Activated naive CD4-positive, alpha-beta T cell treated with anti-CD3 and anti-CD28 coated beads, Interleukin-2, amount 50 U/mL, for 24 hours (primary cell): ENCODE data around the gene LCN15.
"Not testable (repeated sequence)": the region's sequence is repeated elsewhere in the genome, so short reads cannot be mapped to it uniquely, and the experiment has no call there.

Experiments used
- H3K27ac Mint-ChIP-seq: one replicate; pipeline ENCODE4 v1.8.0; 2021; ENCODE audit warnings: mild to moderate bottlenecking, mixed read lengths
- H3K27me3 Mint-ChIP-seq: one replicate; pipeline ENCODE4 v1.8.0; 2021; ENCODE audit warnings: mixed read lengths
- H3K36me3 Mint-ChIP-seq: one replicate; pipeline ENCODE4 v1.8.0; 2021; ENCODE audit warnings: mixed read lengths
- H3K4me1 Mint-ChIP-seq: one replicate; pipeline ENCODE4 v1.8.0; 2021; ENCODE audit warnings: mixed read lengths
- H3K4me3 Mint-ChIP-seq: one replicate; pipeline ENCODE4 v1.8.0; 2021; ENCODE audit warnings: mild to moderate bottlenecking, mixed read lengths
- H3K9me3 Mint-ChIP-seq: one replicate; pipeline ENCODE4 v1.8.0; 2021; ENCODE audit warnings: mixed read lengths

The LCN15 gene

GRCh38 chr9:136787690-136788400, 23.5 kb upstream of the LCN15 start:
- no peaks in the 10 kb centered on the region for H3K36me3 Mint-ChIP-seq
- peak overlapping the region; percentile 70 for H3K27ac Mint-ChIP-seq
- H3K4me1 Mint-ChIP-seq: peaks cover 22% of the 10 kb centered on the region
- H3K4me3 Mint-ChIP-seq: no peak overlapping the region
- no peaks in the 10 kb centered on the region for H3K27me3 Mint-ChIP-seq
- no peaks in the 10 kb centered on the region for H3K9me3 Mint-ChIP-seq

- H3K27me3 Mint-ChIP-seq, H3K27ac Mint-ChIP-seq, H3K4me3 Mint-ChIP-seq, H3K9me3 Mint-ChIP-seq, H3K36me3 Mint-ChIP-seq: not testable (repeated sequence)
- peaks cover 18% of the 10 kb centered on the region for H3K4me1 Mint-ChIP-seq
Observed at GRCh38 chr9:136786983-136787382, 22.7 kb upstream of the LCN15 start.

- H3K4me1 Mint-ChIP-seq: peaks cover 16% of the 10 kb centered on the region
- H3K4me3 Mint-ChIP-seq: no peak overlapping the region
- H3K27me3 Mint-ChIP-seq: no peaks in the 10 kb centered on the region
- H3K27ac Mint-ChIP-seq: no peak overlapping the region
- H3K36me3 Mint-ChIP-seq: no peaks in the 10 kb centered on the region
- no peaks in the 10 kb centered on the region for H3K9me3 Mint-ChIP-seq
Observed at GRCh38 chr9:136786451-136786850, 22.1 kb upstream of the LCN15 start.

GRCh38 chr9:136785565-136786355, 21.4 kb upstream of the LCN15 start:
- H3K36me3 Mint-ChIP-seq, H3K27ac Mint-ChIP-seq, H3K4me3 Mint-ChIP-seq, H3K27me3 Mint-ChIP-seq, H3K9me3 Mint-ChIP-seq: not testable (repeated sequence)
- peaks cover 16% of the 10 kb centered on the region for H3K4me1 Mint-ChIP-seq

GRCh38 chr9:136784997-136785361, 20.7 kb upstream of the LCN15 start:
- Mint-ChIP-seq H3K27ac (peak overlapping the region; percentile 68), H3K4me3 (no peak overlapping the region), H3K27me3 (no peaks in the 10 kb centered on the region), H3K4me1 (peaks cover 12% of the 10 kb centered on the region), H3K9me3 (no peaks in the 10 kb centered on the region), H3K36me3 (no peaks in the 10 kb centered on the region)

GRCh38 chr9:136784249-136784996, 20.1 kb upstream of the LCN15 start:
- Mint-ChIP-seq H3K27ac (peak overlapping the region; percentile 68), H3K4me3 (no peak overlapping the region), H3K36me3 (no peaks in the 10 kb centered on the region), H3K9me3 (no peaks in the 10 kb centered on the region), H3K4me1 (peaks cover 12% of the 10 kb centered on the region), H3K27me3 (no peaks in the 10 kb centered on the region)

- peaks cover 3% of the 10 kb centered on the region for H3K27me3 Mint-ChIP-seq
- H3K27ac Mint-ChIP-seq: no peak overlapping the region
- peaks cover 2% of the 10 kb centered on the region for H3K4me1 Mint-ChIP-seq
- H3K9me3 Mint-ChIP-seq: no peaks in the 10 kb centered on the region
- no peak overlapping the region for H3K4me3 Mint-ChIP-seq
- H3K36me3 Mint-ChIP-seq: no peaks in the 10 kb centered on the region
Observed at GRCh38 chr9:136782452-136782851, 18.1 kb upstream of the LCN15 start.

- H3K4me1 Mint-ChIP-seq: no peaks in the 10 kb centered on the region
- H3K9me3 Mint-ChIP-seq: no peaks in the 10 kb centered on the region
- H3K36me3 Mint-ChIP-seq: no peaks in the 10 kb centered on the region
- H3K27ac Mint-ChIP-seq: no peak overlapping the region
- H3K4me3 Mint-ChIP-seq: no peak overlapping the region
- peaks cover 3% of the 10 kb centered on the region for H3K27me3 Mint-ChIP-seq
Observed at GRCh38 chr9:136779808-136780207, 15.5 kb upstream of the LCN15 start.

- Mint-ChIP-seq H3K9me3 (no peaks in the 10 kb centered on the region), H3K36me3 (no peaks in the 10 kb centered on the region), H3K4me3 (no peak overlapping the region), H3K27ac (no peak overlapping the region), H3K4me1 (no peaks in the 10 kb centered on the region), H3K27me3 (peaks cover 3% of the 10 kb centered on the region)
Observed at GRCh38 chr9:136777359-136777758, 13.0 kb upstream of the LCN15 start.

- Mint-ChIP-seq H3K4me3 (no peak overlapping the region), H3K36me3 (no peaks in the 10 kb centered on the region), H3K9me3 (no peaks in the 10 kb centered on the region), H3K4me1 (no peaks in the 10 kb centered on the region), H3K27ac (no peak overlapping the region), H3K27me3 (peaks cover 3% of the 10 kb centered on the region)
Observed at GRCh38 chr9:136776947-136777346, 12.6 kb upstream of the LCN15 start.

- Mint-ChIP-seq H3K27ac (no peak overlapping the region), H3K9me3 (no peaks in the 10 kb centered on the region), H3K36me3 (no peaks in the 10 kb centered on the region)
Observed at GRCh38 chr9:136775191-136775590, 10.9 kb upstream of the LCN15 start.

GRCh38 chr9:136774416-136775045, 10.2 kb upstream of the LCN15 start:
- H3K27me3 Mint-ChIP-seq: peaks cover 3% of the 10 kb centered on the region

More at GRCh38 chr9:136775191-136775590, 10.9 kb upstream of the LCN15 start:
- Mint-ChIP-seq H3K4me3 (no peak overlapping the region), H3K27me3 (peaks cover 3% of the 10 kb centered on the region), H3K4me1 (no peaks in the 10 kb centered on the region)

GRCh38 chr9:136773386-136774044, 9.2 kb upstream of the LCN15 start:
- Mint-ChIP-seq H3K4me1 (no peaks in the 10 kb centered on the region), H3K27ac (no peak overlapping the region), H3K9me3 (no peaks in the 10 kb centered on the region), H3K27me3 (peaks cover 3% of the 10 kb centered on the region), H3K4me3 (no peak overlapping the region), H3K36me3 (no peaks in the 10 kb centered on the region)

More at GRCh38 chr9:136774416-136775045, 10.2 kb upstream of the LCN15 start:
- Mint-ChIP-seq H3K27ac (no peak overlapping the region), H3K4me3 (no peak overlapping the region), H3K36me3 (no peaks in the 10 kb centered on the region), H3K4me1 (no peaks in the 10 kb centered on the region), H3K9me3 (no peaks in the 10 kb centered on the region)

- no peaks in the 10 kb centered on the region for H3K36me3 Mint-ChIP-seq
- no peaks in the 10 kb centered on the region for H3K9me3 Mint-ChIP-seq
- peaks cover 2% of the 10 kb centered on the region for H3K27me3 Mint-ChIP-seq
- no peak overlapping the region for H3K27ac Mint-ChIP-seq
- no peak overlapping the region for H3K4me3 Mint-ChIP-seq
- H3K4me1 Mint-ChIP-seq: peaks cover 2% of the 10 kb centered on the region
Observed at GRCh38 chr9:136771907-136772415, 7.6 kb upstream of the LCN15 start.

- no peaks in the 10 kb centered on the region for H3K9me3 Mint-ChIP-seq
- H3K4me1 Mint-ChIP-seq: peaks cover 6% of the 10 kb centered on the region
- no peak overlapping the region for H3K4me3 Mint-ChIP-seq
- H3K27me3 Mint-ChIP-seq: peaks cover 4% of the 10 kb centered on the region
- no peaks in the 10 kb centered on the region for H3K36me3 Mint-ChIP-seq
- H3K27ac Mint-ChIP-seq: no peak overlapping the region
Observed at GRCh38 chr9:136769710-136770191, 5.4 kb upstream of the LCN15 start.
